GM12878 (cell line): ENCODE data around the gene XPO5. TPM values are rescaled to one million over a fixed set of nuclear protein-coding genes. Genes with fewer than 3 reads are reported as not detected.

ENCODE experiments used
- ATAC-seq: fragments of 200-7000 bp; cut with Tn5 transposase; 3 replicates; pipeline ENCODE4 v1.9.1; 2020; ENCODE audit warnings: mild to moderate bottlenecking, moderate library complexity
- BruUV-seq: library from RNA; stranded (reverse); fragments of 400-500 nt; replicated peaks from 2 replicates; lab custom pipeline; 2021; lab: Mats Ljungman, UMichigan
- CTCF ChIA-PET: fragments of 300-600 bp; sonication (Branson Sonifier 250); formaldehyde crosslinking; extraction: SDS; loops from one replicate; lab custom pipeline; 2021; ENCODE audit warnings: inconsistent platforms; lab: Yijun Ruan, JAX
- POLR2A ChIA-PET: fragments of 350-600 bp; formaldehyde crosslinking; extraction: SDS; loops from one replicate; lab custom pipeline; 2021; ENCODE audit warnings: inconsistent platforms; lab: Charles Lee
- RAD21 ChIA-PET: fragments of 300-600 bp; sonication (Branson Sonifier 250); formaldehyde crosslinking; loops from one replicate; lab custom pipeline; 2023; ENCODE audit warnings: antibody characterized with exemption; ENCODE audit not compliant: unreplicated experiment; lab: Charles Lee
- SMC1A ChIA-PET: fragments of 300-600 bp; sonication (Branson Sonifier 250); formaldehyde crosslinking; loops from one replicate; lab custom pipeline; 2023; ENCODE audit not compliant: unreplicated experiment, uncharacterized antibody; lab: Charles Lee
- DNase-seq: peaks from one replicate; pipeline ENCODE4 v3.0.0-alpha.2; 2011; ENCODE audit warnings: low read depth, low spot score
- FAIRE-seq: peaks from 3 replicates; lab custom pipeline; 2011; peaks lifted over from hg19 to GRCh38; lab: Jason Lieb, UNC
- H2AFZ ChIP-seq: 2 replicates; pipeline ENCODE4 v1.6.0; 2011; ENCODE audit warnings: low read depth, low read length, control low read depth; ENCODE audit not compliant: control insufficient read depth
- H3K27ac ChIP-seq: 2 replicates; pipeline ENCODE4 v1.5.1; 2011; ENCODE audit warnings: control low read depth; ENCODE audit not compliant: control insufficient read depth, insufficient read depth
- H3K27me3 ChIP-seq, 2 experiments: replicated peaks in 1 of 2; 2 replicates each; pipeline versions ENCODE4 v1.6.0 to v1.6.1; 2011; ENCODE audit warnings: low read length in 1 of 2; ENCODE audit not compliant: control insufficient read depth in 2 of 2, insufficient read depth in 2 of 2
- H3K36me3 ChIP-seq, 2 experiments: 2 replicates each; pipeline ENCODE4 v1.5.1; 2011; ENCODE audit warnings: low read length in 1 of 2; ENCODE audit not compliant: control insufficient read depth in 2 of 2, insufficient read depth in 2 of 2
- H3K4me1 ChIP-seq: 2 replicates; pipeline ENCODE4 v1.6.1; 2011; ENCODE audit warnings: mild to moderate bottlenecking, low read length, moderate library complexity, mixed read lengths; ENCODE audit not compliant: control insufficient read depth, insufficient read depth
- H3K4me2 ChIP-seq: 2 replicates; pipeline ENCODE4 v1.6.0; 2011; ENCODE audit warnings: control low read depth; ENCODE audit not compliant: control insufficient read depth, insufficient read depth
- H3K4me3 ChIP-seq: fragments of 200-600 bp; sonication (generic); 2 replicates; pipeline ENCODE4 v1.5.1; 2016
- H3K79me2 ChIP-seq: 2 replicates; pipeline ENCODE4 v1.6.0; 2011; ENCODE audit warnings: low read length; ENCODE audit not compliant: control insufficient read depth, insufficient read depth
- H3K9ac ChIP-seq: 2 replicates; pipeline ENCODE4 v1.8.0; 2011; ENCODE audit warnings: low read length, control low read depth, mixed read lengths; ENCODE audit not compliant: control insufficient read depth, insufficient read depth
- H3K9me3 ChIP-seq: replicated peaks from 3 replicates; pipeline ENCODE4 v1.5.1; 2011; ENCODE audit warnings: mild to moderate bottlenecking, low read length; ENCODE audit not compliant: control insufficient read depth, insufficient read depth
- H4K20me1 ChIP-seq: 2 replicates; pipeline ENCODE4 v1.6.0; 2011; ENCODE audit not compliant: control insufficient read depth, insufficient read depth
- NFYA ChIP-seq: IDR thresholded peaks from 2 replicates; pipeline ENCODE4 v1.6.1; 2011; ENCODE audit warnings: low read depth, mild to moderate bottlenecking, low read length, improper control_type of control experiment, borderline replicate concordance
- NR2C2 ChIP-seq: IDR thresholded peaks from 2 replicates; pipeline ENCODE4 v1.6.1; 2011; ENCODE audit warnings: borderline replicate concordance, low read depth; ENCODE audit not compliant: control insufficient read depth, insufficient read length
- WGBS: methylation state at CpG from one replicate; pipeline ENCODE4 v1.1.6; 2016; ENCODE audit warnings: low lambda C conversion rate; ENCODE audit not compliant: insufficient replicate concordance, insufficient coverage; ENCODE audit errors: missing lambda C conversion rate; 5-methylcytosine and 5-hydroxymethylcytosine counted together
- in situ Hi-C: fragments of 300-500 bp; cut with MboI; formaldehyde crosslinking; loops from 9 replicates; pipeline ENCODE4 v1.14.3; 2018; ENCODE audit warnings: mixed read lengths
- intact Hi-C: fragments of 100-400 bp; cut with micrococcal nuclease; formaldehyde crosslinking; loops from one replicate; pipeline ENCODE4 v1.14.2; 2022; ENCODE audit not compliant: unreplicated experiment
- polyA plus RNA-seq, 11 experiments: library from polyadenylated mRNA; depleted of rRNA in 4 of 11; unstranded in 6 of 11; stranded (reverse) in 5 of 11; fragments of >200 nt; fragmentation: Nextera tagmentation in 4 of 11; fragmentation: Illumina TruSeq in 1 of 11; extraction: Ambion mirVana in 4 of 11; extraction: Trizol in 1 of 11; gene quantifications; 1 replicate in 1 of 11; 2 replicates in 10 of 11; pipeline versions ENCODE4 v1.2.1 to v1.2.3, GENCODE V29; 2011 to 2016; ENCODE audit warnings: inconsistent platforms in 2 of 11, missing spikeins in 2 of 11, low read depth in 1 of 11
- total RNA-seq, 4 experiments: library from RNA; depleted of rRNA in 3 of 4; stranded (reverse); fragments of >200 nt in 3 of 4; fragmentation: Illumina TruSeq in 1 of 4; extraction: Trizol in 1 of 4; gene quantifications; 2 replicates each; pipeline versions ENCODE4 v1.2.1 to v1.2.3, GENCODE V29; 2013 to 2021
- TF ChIP-seq, protein P1 (sequence below): IDR thresholded peaks from 2 replicates; pipeline ENCODE4 v1.6.1; 2012; ENCODE audit warnings: low read depth, low read length, improper control_type of control experiment
- TF ChIP-seq, protein P2 (sequence below): IDR thresholded peaks from 2 replicates; pipeline ENCODE4 v1.6.1; 2011; ENCODE audit warnings: mild to moderate bottlenecking, low read depth, low read length, moderate library complexity; ENCODE audit not compliant: insufficient replicate concordance

XPO5 gene
- total and polyA plus RNA-seq, 10 of the 15 experiments (the other 5 are each of a cell fraction or from before 2014, with no cell fraction given): 11.3 to 76.0 (median 41.6) TPM

- in situ Hi-C loops: no loop called here
- WGBS: 89% methylated on average over 3 of the region's 3 CpGs
- POLR2A ChIA-PET: interaction anchor here (0.6 kb wide), 1 partner anchor 168 kb away, joined by 3 read pairs; no protein-coding TSS in a partner anchor
Measured at GRCh38 chr6:43500921-43501320, 74.9 kb downstream of the XPO5 start.

More at GRCh38 chr6:43500921-43501320, 74.9 kb downstream of the XPO5 start:
- Histone ChIP-seq H3K27ac (no peak overlapping the region), H3K9ac (no peak overlapping the region), H3K4me2 (no peak overlapping the region), H3K9me3 (no peaks in the 10 kb centered on the region), H3K4me3 (no peak overlapping the region), H2AFZ (no peak overlapping the region), H3K36me3 (peaks cover 14 to 29% of the 10 kb centered on the region in 2 experiments; a peak in 3 of 4 replicates), H3K27me3 (no peaks in the 10 kb centered on the region), H3K4me1 (no peaks in the 10 kb centered on the region), H4K20me1 (no peaks in the 10 kb centered on the region), H3K79me2 (no peaks in the 10 kb centered on the region)
- intact Hi-C loops: no loop called here
- ChIA-PET CTCF (interaction anchor here (1.3 to 2.2 kb wide), 2 partner anchors 8 to 16 kb away, joined by 3 to 8 read pairs; partner anchors contain the start of genes POLR1C and YIPF3), SMC1A (interaction anchor here (1.5 kb wide), 1 partner anchor 8 kb away, joined by 5 read pairs; no protein-coding TSS in a partner anchor), RAD21 (interaction anchor here (1.1 kb wide), 1 partner anchor 23 kb away, joined by 3 read pairs; the partner anchor contains the start of gene TJAP1)
- DNase-seq (no peak), FAIRE-seq (no peak), ATAC-seq (no peak)
- no TSS peak for BruUV-seq
- TF ChIP-seq, protein P1, sequence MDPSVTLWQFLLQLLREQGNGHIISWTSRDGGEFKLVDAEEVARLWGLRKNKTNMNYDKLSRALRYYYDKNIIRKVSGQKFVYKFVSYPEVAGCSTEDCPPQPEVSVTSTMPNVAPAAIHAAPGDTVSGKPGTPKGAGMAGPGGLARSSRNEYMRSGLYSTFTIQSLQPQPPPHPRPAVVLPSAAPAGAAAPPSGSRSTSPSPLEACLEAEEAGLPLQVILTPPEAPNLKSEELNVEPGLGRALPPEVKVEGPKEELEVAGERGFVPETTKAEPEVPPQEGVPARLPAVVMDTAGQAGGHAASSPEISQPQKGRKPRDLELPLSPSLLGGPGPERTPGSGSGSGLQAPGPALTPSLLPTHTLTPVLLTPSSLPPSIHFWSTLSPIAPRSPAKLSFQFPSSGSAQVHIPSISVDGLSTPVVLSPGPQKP: no peak
- TF ChIP-seq NR2C2: no peak
- TF ChIP-seq, protein P2, sequence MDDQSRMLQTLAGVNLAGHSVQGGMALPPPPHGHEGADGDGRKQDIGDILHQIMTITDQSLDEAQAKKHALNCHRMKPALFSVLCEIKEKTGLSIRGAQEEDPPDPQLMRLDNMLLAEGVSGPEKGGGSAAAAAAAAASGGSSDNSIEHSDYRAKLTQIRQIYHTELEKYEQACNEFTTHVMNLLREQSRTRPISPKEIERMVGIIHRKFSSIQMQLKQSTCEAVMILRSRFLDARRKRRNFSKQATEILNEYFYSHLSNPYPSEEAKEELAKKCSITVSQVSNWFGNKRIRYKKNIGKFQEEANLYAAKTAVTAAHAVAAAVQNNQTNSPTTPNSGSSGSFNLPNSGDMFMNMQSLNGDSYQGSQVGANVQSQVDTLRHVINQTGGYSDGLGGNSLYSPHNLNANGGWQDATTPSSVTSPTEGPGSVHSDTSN: no peak
- no peak for TF ChIP-seq NFYA
